HCT116 (cell line): ENCODE results near the gene ZNF74. TPM values are rescaled to one million over a fixed set of nuclear protein-coding genes. Genes with fewer than 3 reads are reported as not detected.

Experiments
- ATAC-seq: fragments of 200-7000 bp; cut with Tn5 transposase; 2 replicates; pipeline ENCODE4 v1.9.1; 2020; ENCODE audit warnings: mild to moderate bottlenecking, moderate library complexity
- BruUV-seq: library from RNA; stranded (reverse); fragments of 400-500 nt; replicated peaks from 2 replicates; lab custom pipeline; 2021; lab: Mats Ljungman, UMichigan
- CTCF ChIA-PET: fragments of 300-600 bp; sonication (Branson Sonifier 250); formaldehyde crosslinking; loops from one replicate; lab custom pipeline; 2021; ENCODE audit warnings: antibody characterized with exemption; lab: Charles Lee
- POLR2A ChIA-PET: fragments of 300-600, 350-600 bp; sonication (Branson Sonifier 250); formaldehyde crosslinking; loops from one replicate; lab custom pipeline; 2021; ENCODE audit warnings: antibody characterized with exemption; lab: Charles Lee
- RAD21 ChIA-PET, 2 experiments: fragments of 300-600 bp; sonication (Branson Sonifier 250); formaldehyde crosslinking; loops; one replicate each; lab custom pipeline; 2023; ENCODE audit warnings: low total read pairs in 2 of 2; ENCODE audit not compliant: uncharacterized antibody in 2 of 2, unreplicated experiment in 2 of 2, low non-redundant PET in 1 of 2; lab: Charles Lee
- DNase-seq: peaks from one replicate; pipeline ENCODE4 v3.0.0-alpha.2; 2010; ENCODE audit warnings: low read depth, low spot score
- H2AFZ ChIP-seq: fragments of 200-600 bp; shearing (Covaris generic), sonication (generic); 2 replicates; pipeline ENCODE4 v1.6.1; 2017; ENCODE audit warnings: low read depth, mixed run types, mixed read lengths, antibody characterized with exemption, low read length; ENCODE audit not compliant: poor library complexity, severe bottlenecking
- H3K27ac ChIP-seq: 2 replicates; pipeline ENCODE4 v1.5.1; 2012; ENCODE audit warnings: low read depth, low read length
- H3K27me3 ChIP-seq: fragments of 200-600 bp; sonication (generic); 2 replicates; pipeline ENCODE4 v1.6.1; 2016; ENCODE audit warnings: mixed run types, low read length, mixed read lengths; ENCODE audit not compliant: insufficient read depth
- H3K36me3 ChIP-seq, 2 experiments: fragments of 200-500 bp in 1 of 2; fragments of 200-600 bp in 1 of 2; sonication (Bioruptor generic) in 1 of 2; sonication (generic) in 1 of 2; 2 replicates each; pipeline versions ENCODE4 v1.5.1 to v1.6.1; 2014 to 2016; ENCODE audit warnings: low read length in 2 of 2, inconsistent platforms in 1 of 2, mixed read lengths in 1 of 2, mixed run types in 1 of 2; ENCODE audit not compliant: insufficient read depth in 2 of 2, control insufficient read depth in 1 of 2
- H3K4me1 ChIP-seq, 2 experiments: fragments of 200-600 bp in 1 of 2; sonication (generic) in 1 of 2; 2 replicates each; pipeline versions ENCODE4 v1.5.1 to v1.6.1; 2012 to 2017; ENCODE audit warnings: low read length in 2 of 2, inconsistent platforms in 1 of 2, mild to moderate bottlenecking in 1 of 2, mixed read lengths in 1 of 2, mixed run types in 1 of 2, moderate library complexity in 1 of 2; ENCODE audit not compliant: insufficient read depth in 2 of 2, control insufficient read depth in 1 of 2
- H3K4me2 ChIP-seq: fragments of 200-600 bp; sonication (generic); 2 replicates; pipeline ENCODE4 v1.6.1; 2017; ENCODE audit warnings: mixed run types, low read length, mixed read lengths
- H3K4me3 ChIP-seq, 2 experiments: fragments of 200-600 bp in 1 of 2; sonication (generic) in 1 of 2; replicated peaks in 1 of 2; 2 replicates each; pipeline ENCODE4 v1.5.1; 2011 to 2016; ENCODE audit warnings: low read length in 2 of 2, control low read depth in 1 of 2, low read depth in 1 of 2, mild to moderate bottlenecking in 1 of 2, mixed read lengths in 1 of 2, mixed run types in 1 of 2
- H3K79me2 ChIP-seq: fragments of 200-600 bp; sonication (generic); 2 replicates; pipeline ENCODE4 v1.6.1; 2017; ENCODE audit warnings: mild to moderate bottlenecking, mixed run types, low read length, moderate library complexity, mixed read lengths; ENCODE audit not compliant: insufficient read depth
- H3K9ac ChIP-seq: fragments of 200-600 bp; sonication (generic); 2 replicates; pipeline ENCODE4 v1.6.1; 2016; ENCODE audit warnings: low read length, mixed read lengths
- H3K9me2 ChIP-seq: fragments of 200-600 bp; sonication (generic), shearing (Covaris generic); 2 replicates; pipeline ENCODE4 v1.6.1; 2017; ENCODE audit warnings: mixed run types, mild to moderate bottlenecking, moderate library complexity; ENCODE audit not compliant: insufficient read depth
- H3K9me3 ChIP-seq, 2 experiments: fragments of 200-500 bp in 1 of 2; fragments of 200-600 bp in 1 of 2; sonication (Bioruptor generic) in 1 of 2; sonication (generic) in 1 of 2; 2 replicates each; pipeline ENCODE4 v1.6.1; 2014 to 2017; ENCODE audit warnings: low read length in 2 of 2, mixed read lengths in 2 of 2, inconsistent platforms in 1 of 2, low read depth in 1 of 2, mild to moderate bottlenecking in 1 of 2, mixed run types in 1 of 2, moderate library complexity in 1 of 2; ENCODE audit not compliant: control insufficient read depth in 1 of 2, insufficient read depth in 1 of 2
- H4K20me1 ChIP-seq: fragments of 200-600 bp; sonication (generic), shearing (Covaris generic); 2 replicates; pipeline ENCODE4 v1.6.1; 2017; ENCODE audit warnings: mixed run types, mild to moderate bottlenecking, moderate library complexity; ENCODE audit not compliant: insufficient read depth
- CTCF ChIP-seq, 3 experiments: fragments of 200-600 bp in 1 of 3; sonication (generic) in 1 of 3; IDR thresholded peaks in 2 of 3; conservative IDR thresholded peaks in 1 of 3; 2 replicates each; pipeline ENCODE4 v1.5.1; 2012 to 2017; ENCODE audit warnings: low read depth in 2 of 3, low read length in 2 of 3, antibody characterized with exemption in 1 of 3, borderline replicate concordance in 1 of 3, control low read depth in 1 of 3, mild to moderate bottlenecking in 1 of 3, mixed read lengths in 1 of 3, mixed run types in 1 of 3, moderate library complexity in 1 of 3; ENCODE audit not compliant: insufficient read depth in 1 of 3
- RAD21 ChIP-seq: IDR thresholded peaks from 2 replicates; pipeline ENCODE4 v1.6.1; 2012; ENCODE audit warnings: low read depth, mild to moderate bottlenecking
- SIN3A ChIP-seq: IDR thresholded peaks from 2 replicates; pipeline ENCODE4 v1.6.1; 2012; ENCODE audit warnings: low read depth
- SP1 ChIP-seq: IDR thresholded peaks from 2 replicates; pipeline ENCODE4 v1.6.1; 2012; ENCODE audit warnings: low read depth
- SRF ChIP-seq: IDR thresholded peaks from 2 replicates; pipeline ENCODE4 v1.6.1; 2012; ENCODE audit warnings: low read depth
- ZFX ChIP-seq: fragments of 450-650 bp; IDR thresholded peaks from 2 replicates; pipeline ENCODE4 v1.6.1; 2017
- intact Hi-C: fragments of 100-400 bp; cut with micrococcal nuclease; formaldehyde crosslinking; loops from 2 replicates; pipeline ENCODE4 v1.10.0; 2022
- total RNA-seq: library from RNA; stranded (reverse); gene quantifications from one replicate; pipeline ENCODE4 v1.2.1, GENCODE V29; 2021; ENCODE audit not compliant: unreplicated experiment

Gene ZNF74
- total RNA-seq, 1 experiment from 2014 or later = 15.4 TPM

DNA sequence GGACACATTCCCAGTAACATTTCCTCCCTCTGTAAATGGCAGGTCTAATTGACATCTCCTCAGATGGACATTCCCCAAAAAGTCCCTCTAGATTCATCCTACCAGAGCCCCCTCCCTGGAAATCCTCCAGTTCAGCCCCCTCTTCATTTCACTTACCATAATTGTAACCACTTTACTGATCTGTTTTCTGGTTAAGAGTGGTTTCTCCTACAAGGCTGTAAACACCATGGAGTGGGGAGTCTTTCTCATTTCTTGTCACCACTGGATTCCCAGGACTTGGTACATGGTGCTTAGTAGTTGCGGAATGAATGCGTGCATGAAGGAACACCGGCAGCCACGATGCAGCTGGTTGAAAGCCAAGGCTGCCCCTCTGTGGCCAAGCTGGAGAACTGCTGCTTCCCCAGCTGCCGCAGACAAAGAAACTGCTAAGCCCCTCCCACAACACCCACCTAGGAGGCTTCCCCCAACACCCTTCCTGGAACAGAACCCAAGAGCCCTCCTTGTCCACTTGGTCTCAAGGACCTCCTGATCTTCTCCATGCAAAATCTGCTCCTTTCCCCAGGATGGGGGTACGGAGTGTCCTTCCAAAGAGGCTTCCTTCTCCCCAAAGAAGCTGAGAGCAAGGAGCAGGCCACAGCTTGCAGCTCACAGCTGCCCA lies 62.2 kb downstream of the ZNF74 start:
- Histone ChIP-seq H3K27ac (no peak overlapping the region), H3K4me3 (no peak overlapping the region), H4K20me1 (no peaks in the 10 kb centered on the region), H3K4me1 (peaks cover 0 to 3% of the 10 kb centered on the region in 2 experiments; a peak in 1 of 4 replicates), H3K9me3 (no peaks in the 10 kb centered on the region), H3K27me3 (no peaks in the 10 kb centered on the region), H3K9me2 (no peaks in the 10 kb centered on the region), H3K9ac (no peak overlapping the region), H3K79me2 (no peaks in the 10 kb centered on the region), H3K4me2 (no peak overlapping the region), H2AFZ (no peak overlapping the region), H3K36me3 (no peaks in the 10 kb centered on the region; a peak in 1 of 4 replicates)
- no TSS peak for BruUV-seq
- CTCF ChIA-PET = interaction anchor here (0.7 to 3.4 kb wide), 7 partner anchors 16 to 299 kb away, joined by 3 to 62 read pairs (median 3); partner anchors contain the start of gene DGCR6L
- RAD21 ChIA-PET = interaction anchor here (1.4 to 1.5 kb wide), 2 partner anchors 38 kb away, joined by 10 to 11 read pairs; no protein-coding TSS in a partner anchor
- TF ChIP-seq SIN3A (no peak), RAD21 (peak; percentile 84), ZFX (no peak), SRF (no peak), CTCF (IDR thresholded peaks at IDR 0.05 in 2 of 3, conservative IDR thresholded peaks at IDR 0.05 in 1 of 3; ENCODE audit: borderline replicate concordance in 1 of 3, insufficient read depth in 1 of 3, low read depth in 2 of 3, low read length in 2 of 3) (peak; percentile 78 to 92 (median 91)), SP1 (no peak)
- peak; percentile 96 for ATAC-seq
- peak; percentile 54 for DNase-seq
- intact Hi-C loops = loop anchor here (1.0 to 5.0 kb wide), 3 partner anchors 25 to 299 kb away; no protein-coding TSS in a partner anchor
- POLR2A ChIA-PET = interaction anchor here (1.4 kb wide), 1 partner anchor 38 kb away, joined by 3 read pairs; no protein-coding TSS in a partner anchor
